ENCODE data around the gene SLC29A2.
A peak's percentile ranks its signal among the peaks of the same experiment; 100 is the strongest.

The SLC29A2 gene

GRCh38 chr11:66346476-66347424, 24.8 kb downstream of the SLC29A2 start:
- H3K27ac Mint-ChIP-seq = peak overlapping the region; percentile 92
- H3K9me3 Mint-ChIP-seq = no peaks in the 10 kb centered on the region
- H3K27me3 Mint-ChIP-seq (ENCODE audit: low read depth) = peaks cover 4% of the 10 kb centered on the region
- H3K4me3 Mint-ChIP-seq = peak overlapping the region; percentile 95
- H3K36me3 Mint-ChIP-seq (ENCODE audit: low read depth) = peaks cover 8% of the 10 kb centered on the region
- H3K4me1 Mint-ChIP-seq (ENCODE audit: low read depth) = peaks cover 29% of the 10 kb centered on the region

- Mint-ChIP-seq H3K27me3 (ENCODE audit: low read depth) (peaks cover 4% of the 10 kb centered on the region), H3K9me3 (no peaks in the 10 kb centered on the region), H3K4me3 (peak overlapping the region; percentile 95), H3K4me1 (ENCODE audit: low read depth) (peaks cover 29% of the 10 kb centered on the region), H3K36me3 (ENCODE audit: low read depth) (peaks cover 15% of the 10 kb centered on the region), H3K27ac (peak overlapping the region; percentile 92)
Measured at GRCh38 chr11:66345316-66345649, 26.3 kb downstream of the SLC29A2 start.

- H3K27ac Mint-ChIP-seq = peak within 1 kb of the TSS; percentile 92
- no peaks in the 10 kb centered on the region for H3K9me3 Mint-ChIP-seq
- H3K27me3 Mint-ChIP-seq (ENCODE audit: low read depth) = peaks cover 4% of the 10 kb centered on the region
- H3K4me1 Mint-ChIP-seq (ENCODE audit: low read depth) = peaks cover 29% of the 10 kb centered on the region
- H3K4me3 Mint-ChIP-seq = peak within 1 kb of the TSS; percentile 95
- H3K36me3 Mint-ChIP-seq (ENCODE audit: low read depth) = peaks cover 15% of the 10 kb centered on the region
Measured at GRCh38 chr11:66344550-66345315, 26.8 kb downstream of the SLC29A2 start, which contains the start of gene BRMS1. BRMS1 (minus strand) TSS chr11:66345104; CDS start chr11:66342234, 2,870 bp downstream.

GRCh38 chr11:66343176-66343575, 28.4 kb downstream of the SLC29A2 start:
- Mint-ChIP-seq H3K4me1 (ENCODE audit: low read depth) (peaks cover 24% of the 10 kb centered on the region), H3K9me3 (no peaks in the 10 kb centered on the region), H3K36me3 (ENCODE audit: low read depth) (peaks cover 20% of the 10 kb centered on the region), H3K27me3 (ENCODE audit: low read depth) (peaks cover 4% of the 10 kb centered on the region), H3K4me3 (peak overlapping the region; percentile 95), H3K27ac (peak overlapping the region; percentile 76)

GRCh38 chr11:66341502-66342126, 29.9 kb downstream of the SLC29A2 start:
- H3K27me3 Mint-ChIP-seq (ENCODE audit: low read depth) = no peaks in the 10 kb centered on the region
- peaks cover 25% of the 10 kb centered on the region for H3K4me1 Mint-ChIP-seq (ENCODE audit: low read depth)
- peaks cover 22% of the 10 kb centered on the region for H3K36me3 Mint-ChIP-seq (ENCODE audit: low read depth)
- H3K27ac Mint-ChIP-seq = no peak overlapping the region
- H3K4me3 Mint-ChIP-seq = peak overlapping the region; percentile 14
- no peaks in the 10 kb centered on the region for H3K9me3 Mint-ChIP-seq

- Mint-ChIP-seq H3K36me3 (ENCODE audit: low read depth) (peaks cover 22% of the 10 kb centered on the region), H3K9me3 (no peaks in the 10 kb centered on the region), H3K4me1 (ENCODE audit: low read depth) (peaks cover 30% of the 10 kb centered on the region), H3K27ac (no peak overlapping the region), H3K27me3 (ENCODE audit: low read depth) (no peaks in the 10 kb centered on the region), H3K4me3 (no peak overlapping the region)
Measured at GRCh38 chr11:66340596-66341501, 30.7 kb downstream of the SLC29A2 start.

GRCh38 chr11:66339686-66340483, 31.7 kb downstream of the SLC29A2 start:
- no peaks in the 10 kb centered on the region for H3K9me3 Mint-ChIP-seq
- no peak overlapping the region for H3K4me3 Mint-ChIP-seq
- H3K36me3 Mint-ChIP-seq (ENCODE audit: low read depth) = peaks cover 21% of the 10 kb centered on the region
- peaks cover 21% of the 10 kb centered on the region for H3K4me1 Mint-ChIP-seq (ENCODE audit: low read depth)
- no peak overlapping the region for H3K27ac Mint-ChIP-seq
- H3K27me3 Mint-ChIP-seq (ENCODE audit: low read depth) = no peaks in the 10 kb centered on the region

GRCh38 chr11:66339162-66339675, 32.3 kb downstream of the SLC29A2 start:
- no peaks in the 10 kb centered on the region for H3K9me3 Mint-ChIP-seq
- no peak overlapping the region for H3K27ac Mint-ChIP-seq
- H3K4me1 Mint-ChIP-seq (ENCODE audit: low read depth) = peaks cover 19% of the 10 kb centered on the region
- H3K27me3 Mint-ChIP-seq (ENCODE audit: low read depth) = no peaks in the 10 kb centered on the region
- H3K36me3 Mint-ChIP-seq (ENCODE audit: low read depth) = peaks cover 19% of the 10 kb centered on the region
- no peak overlapping the region for H3K4me3 Mint-ChIP-seq

GRCh38 chr11:66338276-66339161, 33.0 kb downstream of the SLC29A2 start:
- peaks cover 19% of the 10 kb centered on the region for H3K36me3 Mint-ChIP-seq (ENCODE audit: low read depth)
- no peaks in the 10 kb centered on the region for H3K27me3 Mint-ChIP-seq (ENCODE audit: low read depth)
- no peak overlapping the region for H3K27ac Mint-ChIP-seq
- H3K4me3 Mint-ChIP-seq = no peak overlapping the region
- peaks cover 17% of the 10 kb centered on the region for H3K4me1 Mint-ChIP-seq (ENCODE audit: low read depth)
- H3K9me3 Mint-ChIP-seq = no peaks in the 10 kb centered on the region

GRCh38 chr11:66337103-66337899, 34.3 kb downstream of the SLC29A2 start:
- H3K27ac Mint-ChIP-seq = no peak overlapping the region
- H3K4me3 Mint-ChIP-seq = no peak overlapping the region
- H3K27me3 Mint-ChIP-seq (ENCODE audit: low read depth) = no peaks in the 10 kb centered on the region
- H3K9me3 Mint-ChIP-seq = no peaks in the 10 kb centered on the region
- peaks cover 19% of the 10 kb centered on the region for H3K36me3 Mint-ChIP-seq (ENCODE audit: low read depth)
- peaks cover 11% of the 10 kb centered on the region for H3K4me1 Mint-ChIP-seq (ENCODE audit: low read depth)

- H3K9me3 Mint-ChIP-seq = no peaks in the 10 kb centered on the region
- peaks cover 12% of the 10 kb centered on the region for H3K36me3 Mint-ChIP-seq (ENCODE audit: low read depth)
- H3K27me3 Mint-ChIP-seq (ENCODE audit: low read depth) = no peaks in the 10 kb centered on the region
- H3K4me1 Mint-ChIP-seq (ENCODE audit: low read depth) = peaks cover 11% of the 10 kb centered on the region
- H3K4me3 Mint-ChIP-seq = peak within 1 kb of the TSS; percentile 66
- peak within 1 kb of the TSS; percentile 65 for H3K27ac Mint-ChIP-seq
Measured at GRCh38 chr11:66336234-66337102, 35.1 kb downstream of the SLC29A2 start, which contains the start of gene RIN1. RIN1 (minus strand) TSS chr11:66336434; CDS start chr11:66336402, 32 bp downstream.
